Measurements from ENCODE around the gene MBTPS2. TPM values are rescaled to one million over a fixed set of nuclear protein-coding genes. Genes with fewer than 3 reads are reported as not detected.

Gene MBTPS2
- total and polyA plus RNA-seq, 9 of the 15 experiments (the other 6 are each of a cell fraction or from before 2014, with no cell fraction given) = 2.3 to 18.7 (median 4.0) TPM

- Histone ChIP-seq H3K4me3 (no peak overlapping the region), H3K9me3 (replicated peaks; ENCODE audit: control insufficient read depth, insufficient read depth, low read depth, low read length) (no peaks in the 10 kb centered on the region), H3K27me3 (ENCODE audit: control insufficient read depth in 2 of 2, insufficient read depth in 2 of 2, low read length in 2 of 2) (no peaks in the 10 kb centered on the region), H3K27ac (ENCODE audit: extremely low read depth, low read depth, low read length) (no peak overlapping the region), H3K9ac (ENCODE audit: insufficient read depth in 1 of 2, low read depth in 2 of 2, low read length in 2 of 2) (no peak overlapping the region), H3K9me1 (ENCODE audit: control insufficient read depth, insufficient read depth, low read length) (no peaks in the 10 kb centered on the region), H3K79me2 (ENCODE audit: control insufficient read depth, insufficient read depth, low read length) (no peaks in the 10 kb centered on the region), H4K20me1 (replicated peaks; ENCODE audit: control insufficient read depth, insufficient read depth, low read length) (no peaks in the 10 kb centered on the region), H3K4me2 (ENCODE audit: insufficient read depth, low read length) (no peak overlapping the region), H3K4me1 (replicated peaks in 1 of 2; ENCODE audit: control insufficient read depth in 2 of 2, insufficient read depth in 2 of 2, low read length in 2 of 2) (no peaks in the 10 kb centered on the region), H3K36me3 (ENCODE audit: control insufficient read depth, insufficient read depth, low read length) (no peaks in the 10 kb centered on the region), H2AFZ (ENCODE audit: low read depth, low read length) (no peak overlapping the region)
- no TSS peak for BruUV-seq (replicated peaks)
- DNase-seq (ENCODE audit: extremely low read depth in 1 of 4, low spot score in 3 of 4) = no peak
- WGBS (ENCODE audit: insufficient coverage, low coverage, missing lambda C conversion rate) = 10% methylated on average over 1 of the region's 1 CpG
- in situ Hi-C loops (cut with MboI) = no loop called here
- intact Hi-C loops (cut with micrococcal nuclease) = no loop called here
- TF ChIP-seq IRF9 (tag; IDR thresholded peaks at IDR 0.05) (no peak), CUX1 (CRISPR knock-in tag; IDR thresholded peaks at IDR 0.05) (no peak), ESRRB (CRISPR knock-in tag; IDR thresholded peaks at IDR 0.05; ENCODE audit: borderline replicate concordance) (no peak), POLR3A (IDR thresholded peaks at IDR 0.05; ENCODE audit: borderline replicate concordance, extremely low read depth, insufficient read depth, insufficient read length) (no peak), SMAD2 (IDR thresholded peaks at IDR 0.05; ENCODE audit: low read depth, low read length) (no peak), CXXC5 (CRISPR knock-in tag; IDR thresholded peaks at IDR 0.05) (no peak)
- TF ChIP-seq, protein P1, sequence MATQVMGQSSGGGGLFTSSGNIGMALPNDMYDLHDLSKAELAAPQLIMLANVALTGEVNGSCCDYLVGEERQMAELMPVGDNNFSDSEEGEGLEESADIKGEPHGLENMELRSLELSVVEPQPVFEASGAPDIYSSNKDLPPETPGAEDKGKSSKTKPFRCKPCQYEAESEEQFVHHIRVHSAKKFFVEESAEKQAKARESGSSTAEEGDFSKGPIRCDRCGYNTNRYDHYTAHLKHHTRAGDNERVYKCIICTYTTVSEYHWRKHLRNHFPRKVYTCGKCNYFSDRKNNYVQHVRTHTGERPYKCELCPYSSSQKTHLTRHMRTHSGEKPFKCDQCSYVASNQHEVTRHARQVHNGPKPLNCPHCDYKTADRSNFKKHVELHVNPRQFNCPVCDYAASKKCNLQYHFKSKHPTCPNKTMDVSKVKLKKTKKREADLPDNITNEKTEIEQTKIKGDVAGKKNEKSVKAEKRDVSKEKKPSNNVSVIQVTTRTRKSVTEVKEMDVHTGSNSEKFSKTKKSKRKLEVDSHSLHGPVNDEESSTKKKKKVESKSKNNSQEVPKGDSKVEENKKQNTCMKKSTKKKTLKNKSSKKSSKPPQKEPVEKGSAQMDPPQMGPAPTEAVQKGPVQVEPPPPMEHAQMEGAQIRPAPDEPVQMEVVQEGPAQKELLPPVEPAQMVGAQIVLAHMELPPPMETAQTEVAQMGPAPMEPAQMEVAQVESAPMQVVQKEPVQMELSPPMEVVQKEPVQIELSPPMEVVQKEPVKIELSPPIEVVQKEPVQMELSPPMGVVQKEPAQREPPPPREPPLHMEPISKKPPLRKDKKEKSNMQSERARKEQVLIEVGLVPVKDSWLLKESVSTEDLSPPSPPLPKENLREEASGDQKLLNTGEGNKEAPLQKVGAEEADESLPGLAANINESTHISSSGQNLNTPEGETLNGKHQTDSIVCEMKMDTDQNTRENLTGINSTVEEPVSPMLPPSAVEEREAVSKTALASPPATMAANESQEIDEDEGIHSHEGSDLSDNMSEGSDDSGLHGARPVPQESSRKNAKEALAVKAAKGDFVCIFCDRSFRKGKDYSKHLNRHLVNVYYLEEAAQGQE (IDR thresholded peaks at IDR 0.05; ENCODE audit: borderline replicate concordance) = no peak
- TF ChIP-seq, protein P1 (CRISPR knock-in tag; IDR thresholded peaks at IDR 0.05; ENCODE audit: low read depth) = no peak
- CTCF ChIA-PET (ENCODE audit: low intra/inter-chr PET ratio) = no interaction called here
- no peak for FAIRE-seq
- POLR2A ChIA-PET = no interaction called here
- no peak for ATAC-seq
Observed at GRCh38 chrX:21811832-21812231, 27.6 kb upstream of the MBTPS2 start.

All from K562 (cell line).